ENCODE data around the gene POC1B.

POC1B gene

DNA sequence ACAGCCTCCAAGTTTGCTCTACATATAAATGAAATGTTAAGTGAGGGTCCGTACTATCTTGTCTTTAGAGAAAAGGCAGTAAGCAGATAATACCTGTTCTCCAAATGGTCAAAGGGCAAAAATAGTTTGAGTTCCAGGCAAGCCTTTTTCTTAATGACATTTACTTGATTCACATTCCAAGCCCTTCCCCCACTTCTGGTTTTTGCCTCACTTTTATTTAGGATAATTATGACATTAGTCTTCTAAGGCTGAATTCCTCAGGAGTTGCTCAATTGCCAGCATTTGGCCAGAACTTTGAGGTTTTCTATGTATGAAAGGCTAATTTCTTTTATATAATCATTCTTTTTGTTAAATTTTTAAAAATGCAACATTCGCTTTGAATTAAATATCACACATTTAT lies 111.0 kb downstream of the POC1B start:
- no peak for DNase-seq

DNA sequence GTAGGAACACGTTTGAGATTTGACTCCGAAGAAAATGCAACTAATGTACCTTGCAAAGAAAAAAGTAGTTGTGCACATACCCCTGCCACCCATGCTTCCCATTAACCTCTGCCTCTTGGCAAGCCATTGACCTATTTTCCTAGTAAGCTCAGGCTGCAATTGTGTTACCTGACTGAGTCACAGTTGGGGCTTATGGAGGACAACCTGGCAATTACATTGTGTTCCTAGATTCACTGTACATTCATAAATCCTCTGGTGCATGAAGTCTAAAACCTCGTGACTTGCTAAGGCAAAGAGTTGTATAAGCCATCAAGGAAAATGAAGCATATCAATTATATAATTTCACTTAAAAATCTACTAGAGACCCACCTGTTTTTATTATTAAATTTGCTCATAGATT lies 111.5 kb downstream of the POC1B start:
- DNase-seq, result no peak

DNA sequence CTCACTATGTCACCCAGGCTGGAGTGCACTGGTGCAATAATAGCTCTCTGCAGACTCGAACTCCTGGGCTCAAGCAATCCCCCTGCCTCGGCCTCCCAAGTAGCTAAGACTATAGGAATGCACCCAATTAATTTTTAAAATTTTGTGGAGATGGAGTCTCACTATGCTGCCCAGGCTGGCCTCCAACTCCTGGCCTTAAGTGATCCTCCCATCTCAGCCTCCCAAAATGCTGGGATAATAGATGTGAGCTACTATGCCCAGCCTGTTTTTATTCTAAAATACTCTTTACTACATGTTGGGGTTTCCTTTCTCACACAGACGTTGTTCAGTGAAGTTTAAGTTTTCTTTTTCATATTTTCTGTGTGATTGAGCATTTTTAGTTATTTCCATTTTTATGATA lies 112.6 kb downstream of the POC1B start:
- DNase-seq, result no peak

DNA sequence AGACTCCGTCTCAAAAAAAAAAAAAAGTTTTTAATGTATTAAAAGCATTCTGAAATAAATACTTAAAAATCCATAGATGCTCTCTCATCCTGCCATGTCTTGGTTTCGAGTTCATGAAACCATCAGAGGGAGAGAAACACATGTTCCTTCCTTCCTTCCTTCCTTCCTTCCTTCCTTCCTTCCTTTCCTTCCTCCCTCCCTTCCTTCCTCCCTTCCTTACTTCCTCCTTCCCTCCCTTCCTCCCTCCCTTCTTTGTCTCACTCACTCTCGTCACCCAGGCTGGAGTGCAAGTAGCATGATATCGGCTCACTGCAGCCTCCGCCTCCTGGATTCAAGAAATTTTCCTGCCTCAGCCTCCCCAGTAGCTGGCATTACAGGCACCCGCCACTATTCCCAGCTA lies 113.2 kb downstream of the POC1B start:
- DNase-seq, result no peak

DNA sequence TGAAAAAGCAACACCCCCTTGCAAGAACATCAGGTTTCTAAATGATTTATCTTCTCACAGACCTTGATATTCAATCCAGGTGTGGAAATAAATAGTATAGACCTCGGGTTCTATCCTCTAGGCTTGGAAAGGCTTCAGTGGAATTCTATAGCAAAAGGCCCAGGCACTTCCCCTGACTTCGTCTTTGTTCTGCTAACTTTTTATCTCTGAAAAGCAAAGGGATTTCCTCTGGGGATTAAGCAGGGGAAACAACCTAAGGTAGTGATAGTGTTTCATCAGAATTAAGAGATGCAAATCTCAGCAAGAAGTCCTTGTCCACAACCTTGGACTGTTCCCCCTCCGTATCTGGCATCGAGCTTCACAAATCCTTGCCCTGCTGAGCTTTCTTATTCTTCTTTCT lies 114.0 kb downstream of the POC1B start:
- no peak for DNase-seq

DNA sequence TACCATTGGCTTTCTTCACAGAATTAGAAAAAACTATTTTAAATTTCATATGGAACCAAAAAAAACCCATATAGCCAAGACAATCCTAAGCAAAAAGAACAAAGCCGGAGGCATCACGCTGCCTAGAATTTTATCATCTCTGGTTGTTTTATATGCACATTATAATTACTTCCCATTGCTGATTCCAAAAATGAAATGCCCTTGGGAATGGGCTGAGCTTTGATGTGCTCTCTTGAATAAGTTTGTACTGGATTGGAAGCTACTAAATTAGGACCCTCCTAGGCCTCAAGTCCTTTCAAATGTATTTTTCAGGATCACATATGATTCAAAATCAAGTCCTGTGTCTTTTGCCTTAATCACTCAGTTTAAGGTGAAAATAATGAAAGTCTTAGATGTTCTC lies 114.6 kb downstream of the POC1B start:
- DNase-seq, result no peak

DNA sequence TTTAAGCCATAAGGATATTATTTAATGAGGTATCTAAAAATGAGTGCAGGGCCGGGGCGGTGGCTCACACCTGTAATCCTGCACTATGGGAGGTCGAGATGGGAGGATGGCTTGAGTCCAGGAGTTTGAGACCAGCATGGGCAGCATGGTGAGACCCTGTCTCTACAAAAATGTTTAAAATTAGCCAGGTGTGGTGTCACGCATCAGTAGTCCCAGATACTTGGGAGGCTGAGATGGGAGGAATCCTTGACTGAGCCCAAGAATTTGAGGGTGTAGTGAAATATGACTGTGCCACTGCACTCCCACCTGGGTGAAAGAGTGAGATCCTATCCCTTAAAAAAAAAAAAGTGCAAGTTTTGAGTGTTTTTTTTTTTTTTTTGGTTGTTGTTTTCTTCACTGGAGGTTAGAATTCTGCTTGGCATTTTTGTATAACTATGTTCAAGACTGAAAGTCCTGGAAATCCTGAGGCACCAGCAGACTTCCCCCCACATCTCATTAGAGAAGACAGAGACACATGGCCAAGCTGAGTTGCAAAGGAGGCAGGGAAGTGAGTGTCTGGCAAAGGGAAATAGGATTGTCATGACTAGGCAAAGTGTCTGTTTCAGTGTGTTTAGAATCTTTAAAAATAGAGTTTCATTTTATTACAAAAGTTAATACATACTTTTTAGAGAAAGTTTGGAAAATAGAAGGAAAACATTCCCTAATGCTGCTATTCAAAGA lies 120.1 kb downstream of the POC1B start:
- no peak for DNase-seq

DNA sequence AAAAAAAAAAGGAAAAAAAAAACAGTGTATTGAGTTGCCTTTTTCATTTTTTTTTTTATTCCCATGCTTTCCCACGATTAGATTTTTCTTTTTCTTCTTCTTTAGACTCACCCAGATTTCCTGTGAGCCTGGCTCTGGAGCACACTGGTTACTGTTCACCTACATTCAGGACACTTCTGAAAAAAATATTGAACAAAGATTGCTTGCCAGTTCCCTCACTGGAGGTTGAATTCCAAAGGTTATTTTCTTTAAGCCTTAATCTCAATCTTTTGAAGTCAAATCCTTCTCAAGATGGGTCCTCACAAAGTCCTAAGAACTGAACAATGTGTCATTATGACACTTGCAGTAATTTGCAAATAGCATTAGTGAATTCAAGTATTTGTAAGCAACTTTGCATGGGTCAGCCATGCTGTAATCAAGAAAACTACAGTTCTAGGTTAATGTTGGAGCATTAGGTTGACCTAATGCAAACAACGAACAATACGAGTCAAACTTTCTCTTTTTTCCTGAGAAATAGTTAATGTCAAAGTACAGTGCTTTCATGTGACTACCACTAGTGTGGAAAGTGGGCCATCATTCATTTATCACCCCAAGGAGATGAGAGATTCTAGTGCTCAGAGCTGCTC lies 124.3 kb downstream of the POC1B start:
- no peak for DNase-seq

DNA sequence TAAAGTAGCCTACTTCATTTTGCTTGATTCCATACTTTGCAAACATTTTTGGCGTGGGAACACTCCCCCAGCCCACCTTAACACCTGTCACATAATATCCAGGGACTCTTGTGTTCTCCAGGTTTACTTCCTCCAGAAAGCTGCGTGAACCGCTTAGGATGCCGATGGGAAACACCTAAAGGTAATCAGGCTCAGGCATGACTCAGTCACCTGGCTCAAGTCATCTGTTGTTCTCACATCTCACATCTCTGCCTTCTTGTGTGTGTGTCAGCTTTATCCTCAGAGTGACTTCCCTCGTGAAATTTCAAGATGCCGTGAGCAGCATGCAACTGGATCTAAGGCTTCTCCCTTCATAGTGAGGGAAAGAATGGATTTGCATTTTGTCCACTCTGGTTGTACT lies 125.4 kb downstream of the POC1B start:
- no peak for DNase-seq

DNA sequence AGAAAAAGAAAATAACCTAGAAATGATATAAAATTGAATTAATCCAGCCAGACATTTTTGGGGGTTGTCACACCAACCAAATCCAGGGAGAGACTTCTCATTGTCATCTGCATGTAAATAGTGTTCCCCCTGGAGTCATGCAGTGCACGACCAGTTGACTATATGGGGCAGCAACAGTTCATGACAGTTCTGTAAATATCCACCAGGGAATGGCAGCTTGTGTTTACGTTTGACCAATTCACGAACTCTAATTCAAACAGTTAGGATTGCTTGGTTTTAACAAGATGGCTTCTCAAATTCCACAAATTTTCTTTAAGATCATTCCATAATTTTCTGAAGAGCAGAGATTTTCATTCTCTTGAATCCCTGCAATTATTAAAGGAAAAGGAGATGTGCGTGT lies 130.1 kb downstream of the POC1B start:
- no peak for DNase-seq

DNA sequence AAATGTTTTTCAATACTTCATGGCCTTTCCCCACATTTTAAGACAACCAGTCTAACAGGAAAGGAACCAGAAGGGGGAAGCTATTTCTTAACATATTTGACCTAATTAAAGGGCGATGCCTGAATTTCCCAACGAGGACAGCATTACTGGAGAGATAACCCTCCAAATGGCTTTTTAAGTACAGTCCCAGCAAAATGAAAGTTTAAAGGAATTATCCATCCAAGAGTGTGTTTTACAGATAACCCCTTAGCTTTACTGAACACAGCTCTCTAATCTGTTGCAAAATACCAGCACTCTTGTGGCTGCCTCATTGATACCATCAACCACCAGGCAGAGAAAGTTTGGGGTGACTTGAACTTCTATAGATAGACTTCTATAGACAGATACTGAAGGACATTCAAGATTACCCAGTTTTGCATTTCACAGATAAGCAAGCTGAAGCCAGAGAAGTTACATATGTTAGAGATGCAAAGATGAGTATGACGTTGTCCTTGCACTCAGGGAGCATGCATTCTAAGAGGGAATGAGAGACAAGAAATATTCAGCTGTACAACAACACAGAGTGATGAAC lies 132.2 kb downstream of the POC1B start:
- DNase-seq, result no peak

DNA sequence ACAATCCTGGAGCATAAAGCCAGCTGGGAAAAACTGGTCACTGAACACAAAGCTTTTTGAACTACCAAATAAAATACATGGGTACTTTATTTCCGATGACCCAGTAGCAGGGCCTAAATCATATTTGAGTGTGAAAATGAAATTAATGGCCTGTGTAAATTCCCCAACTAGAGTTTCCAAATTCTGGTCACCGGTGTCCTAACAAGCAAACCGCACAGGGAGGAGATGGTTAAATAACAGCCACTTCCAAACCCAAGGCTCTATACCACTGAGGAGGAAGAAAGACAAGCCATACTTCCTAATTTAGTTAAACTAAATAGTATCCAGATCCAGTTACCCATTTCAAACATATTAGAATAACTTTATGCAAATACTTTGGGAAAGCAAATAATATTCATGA lies 133.5 kb downstream of the POC1B start:
- DNase-seq, result no peak

DNA sequence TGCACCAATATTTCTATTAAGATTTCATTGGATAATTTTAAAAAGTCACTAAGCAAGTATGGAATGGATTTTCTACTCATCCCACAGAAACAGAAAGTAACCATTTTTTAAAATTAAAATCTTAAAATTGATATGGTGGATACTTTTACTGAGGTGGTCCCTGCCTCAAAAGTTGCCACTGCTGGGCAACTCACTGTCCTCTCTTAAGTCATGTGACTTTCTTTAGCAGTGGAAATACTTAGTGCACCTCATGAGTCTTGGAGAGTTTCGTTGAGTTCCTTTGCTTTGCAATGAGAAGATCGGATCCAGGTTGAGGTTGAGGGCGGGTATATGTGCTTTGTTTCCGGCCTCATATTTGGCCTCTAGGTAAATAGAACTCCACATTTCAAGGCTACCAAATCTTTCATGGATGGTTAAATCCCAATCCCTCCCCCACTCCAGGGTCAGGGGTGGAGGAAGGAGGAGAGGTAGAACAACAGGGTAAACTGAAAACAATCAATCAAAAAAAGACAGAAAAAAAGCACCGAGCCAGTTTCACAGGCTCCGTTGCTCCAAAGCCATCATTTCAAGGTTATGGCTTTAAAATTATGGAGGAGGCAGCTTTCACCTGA lies 134.0 kb downstream of the POC1B start:
- DNase-seq, result no peak

DNA sequence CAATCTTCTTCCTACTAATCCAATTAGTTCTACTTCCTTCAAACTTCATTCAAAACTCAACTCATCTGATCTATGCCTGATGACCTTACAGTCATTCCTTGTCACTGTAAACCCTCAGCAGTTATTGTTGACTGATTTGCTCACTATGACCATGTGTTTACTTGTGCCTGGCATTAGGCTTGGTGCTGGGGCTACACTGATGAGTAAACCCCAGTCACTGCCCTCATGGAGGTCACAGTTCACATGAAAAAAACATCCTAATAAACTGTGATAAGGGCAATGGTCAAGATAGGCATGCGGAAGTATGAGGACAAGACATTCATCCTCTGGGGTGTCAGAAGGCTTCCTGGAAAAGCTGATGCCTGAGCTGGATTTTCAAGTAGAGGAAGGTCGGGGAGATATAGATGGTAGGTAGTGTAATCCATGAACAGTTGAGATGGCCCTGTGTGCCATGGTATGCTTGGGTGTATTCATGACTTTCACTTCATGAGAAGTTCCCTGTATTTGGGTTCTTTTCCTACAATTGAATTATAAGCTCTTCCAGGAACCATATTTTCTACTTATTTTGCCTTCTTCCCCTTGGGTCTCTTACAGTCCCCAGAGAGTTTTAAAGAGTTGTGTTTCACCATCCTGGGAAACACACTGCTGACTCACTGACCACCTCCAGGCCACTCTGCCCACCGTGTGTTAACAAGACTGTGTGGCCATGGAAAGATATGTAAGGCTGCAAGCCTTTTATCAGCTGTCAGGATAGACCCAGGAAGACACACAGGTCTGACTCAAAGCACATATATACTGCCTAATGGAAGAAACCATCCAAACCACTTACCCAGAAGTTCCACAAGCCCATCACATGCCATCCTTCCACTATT lies 134.8 kb downstream of the POC1B start:
- no peak for DNase-seq

DNA sequence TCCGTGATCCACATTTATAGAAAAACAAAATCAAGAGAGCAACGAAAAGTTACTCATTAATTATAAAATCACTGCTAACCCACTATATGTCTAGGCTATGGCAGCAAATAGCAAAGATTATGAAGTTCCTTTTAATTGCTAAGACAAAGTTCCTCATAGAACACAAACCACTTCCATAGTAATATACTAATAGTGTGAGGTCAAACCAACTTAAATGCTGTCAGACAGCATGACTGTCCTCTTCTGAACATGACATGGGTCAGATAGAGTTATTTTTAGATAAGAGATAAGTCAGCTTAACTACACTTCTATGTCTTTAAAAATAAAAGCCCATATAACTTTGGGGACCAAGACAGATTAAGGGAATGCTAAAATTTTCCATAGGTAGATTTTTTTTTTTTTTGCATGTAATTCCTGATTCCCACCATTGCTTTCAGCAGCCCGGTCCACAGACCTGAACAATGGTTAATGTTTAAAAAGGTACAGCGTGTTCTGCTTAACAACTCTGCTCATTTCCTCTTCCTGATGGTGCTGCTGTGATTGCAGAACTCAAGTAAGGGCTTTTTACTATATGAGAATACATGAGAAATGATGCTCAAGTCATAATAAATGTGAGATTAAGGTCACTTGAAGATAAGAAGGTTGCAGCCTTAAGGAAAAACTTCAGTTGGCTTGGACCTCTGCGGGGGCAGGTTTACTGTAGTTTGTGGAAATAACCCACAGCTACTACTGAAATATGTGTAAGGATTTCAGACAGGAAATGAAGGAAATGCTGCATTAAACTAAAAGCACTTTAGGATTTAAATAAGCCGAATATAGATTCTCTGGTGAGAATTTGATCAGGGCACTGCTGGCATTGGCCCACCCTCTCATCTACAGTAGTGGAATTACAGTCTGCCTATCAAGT lies 135.8 kb downstream of the POC1B start:
- no peak for DNase-seq

DNA sequence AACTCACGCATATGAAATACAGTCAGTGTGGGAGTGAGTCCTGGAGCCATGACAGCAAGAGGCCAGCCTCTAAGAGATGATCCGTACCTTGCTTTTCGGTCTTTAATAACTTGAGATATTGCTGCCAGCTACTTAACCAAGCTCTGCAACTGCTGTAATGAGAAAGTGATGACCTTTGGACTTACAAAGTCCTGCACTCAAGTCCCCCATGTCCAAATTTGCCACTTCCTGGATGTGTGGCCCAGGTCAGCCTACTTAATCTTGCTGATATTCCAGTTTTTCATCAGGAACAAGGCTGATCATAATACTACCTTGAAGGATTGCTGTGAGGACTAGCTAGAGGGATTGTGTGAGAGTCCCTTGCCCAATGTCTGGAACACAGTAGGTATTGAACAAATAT lies 139.7 kb downstream of the POC1B start:
- DNase-seq, result no peak

DNA sequence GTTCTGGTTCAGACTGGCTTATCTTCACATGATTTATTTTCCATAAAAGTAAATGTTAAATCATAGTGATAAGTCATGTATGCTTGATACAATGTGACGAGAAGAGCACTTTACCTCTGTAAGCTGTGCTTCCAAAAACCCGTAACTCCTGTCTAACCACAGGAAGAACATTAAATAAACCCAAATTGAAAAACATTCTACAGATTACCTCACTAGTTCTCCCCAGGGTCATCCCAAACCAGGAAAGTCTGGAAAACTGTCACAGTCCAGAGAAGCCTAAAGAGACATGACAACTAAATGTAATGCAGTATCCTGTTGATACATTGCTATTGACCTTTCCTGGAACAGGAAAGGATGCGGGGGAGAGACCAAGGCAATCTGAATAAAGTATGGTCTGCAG lies 141.0 kb downstream of the POC1B start:
- no peak for DNase-seq

DNA sequence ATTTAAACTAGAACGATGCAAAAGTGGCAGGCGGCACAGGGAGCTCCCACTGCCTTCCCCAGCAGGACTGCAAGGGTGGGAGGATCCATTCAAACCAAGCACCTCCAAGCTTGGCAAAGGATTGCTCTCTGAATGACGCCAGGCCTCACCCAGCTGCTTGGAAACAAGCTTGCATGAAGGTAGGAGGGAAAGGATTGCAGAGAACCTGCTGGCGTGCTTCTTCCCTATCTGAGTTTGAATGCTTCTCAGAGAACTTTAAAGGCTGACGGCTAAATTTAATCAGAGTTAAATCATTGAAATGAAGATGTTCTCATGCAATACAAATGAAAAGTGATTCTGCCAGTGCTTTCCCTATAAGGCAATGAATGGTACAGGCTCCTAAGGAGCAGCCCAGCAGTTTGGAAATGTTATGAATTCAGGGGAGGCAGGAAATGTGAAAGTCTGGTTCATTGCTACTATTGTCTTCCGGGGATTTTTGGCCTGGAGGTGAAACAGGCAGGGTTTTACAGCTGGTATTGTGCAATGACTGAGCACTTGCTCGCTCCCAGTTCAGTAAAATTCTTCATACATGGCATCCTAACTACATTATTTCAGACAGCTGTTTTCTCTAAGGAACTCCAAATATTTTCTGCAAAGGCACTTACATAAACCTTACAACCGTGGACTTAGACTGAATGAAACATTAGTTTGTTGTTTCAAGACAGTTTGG lies 141.6 kb downstream of the POC1B start:
- DNase-seq, result no peak

DNA sequence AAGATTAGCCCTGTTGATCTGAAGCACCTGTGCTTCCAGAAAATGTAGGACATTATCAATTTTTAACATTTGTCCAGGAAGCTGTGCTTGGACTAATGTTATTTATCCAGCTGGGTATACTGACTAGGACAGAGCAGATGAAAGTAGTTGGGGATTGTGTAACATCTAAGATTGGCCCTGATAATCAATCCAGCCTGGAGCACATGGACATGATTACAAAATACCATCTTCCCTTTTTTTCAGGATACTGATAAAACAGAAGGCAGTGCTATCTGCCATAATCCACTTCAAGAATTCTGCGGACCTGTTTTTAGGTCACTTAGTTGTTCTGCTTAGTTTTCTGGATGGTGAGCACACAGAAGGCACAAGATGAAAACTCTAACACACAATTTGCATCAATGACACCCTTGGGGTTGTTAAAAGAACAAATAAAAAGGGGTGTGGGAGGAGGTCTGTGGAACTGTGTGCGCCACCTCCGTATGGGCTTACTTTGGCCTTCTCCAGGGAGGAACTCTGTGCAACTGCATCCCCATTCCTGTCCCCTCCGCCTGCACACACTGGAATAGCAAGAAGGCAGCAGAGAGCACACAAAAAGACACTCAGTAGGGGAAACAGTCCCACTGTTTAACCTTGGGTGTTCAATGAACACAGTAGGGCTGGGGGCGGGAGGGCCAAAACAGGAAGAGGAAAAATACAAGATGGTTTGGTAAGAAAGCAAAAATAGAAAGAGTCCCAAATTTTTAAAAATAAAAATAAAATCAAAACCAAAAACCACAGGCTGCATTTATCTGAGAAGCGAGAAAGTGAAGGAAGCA lies 142.4 kb downstream of the POC1B start:
- DNase-seq, result no peak

DNA sequence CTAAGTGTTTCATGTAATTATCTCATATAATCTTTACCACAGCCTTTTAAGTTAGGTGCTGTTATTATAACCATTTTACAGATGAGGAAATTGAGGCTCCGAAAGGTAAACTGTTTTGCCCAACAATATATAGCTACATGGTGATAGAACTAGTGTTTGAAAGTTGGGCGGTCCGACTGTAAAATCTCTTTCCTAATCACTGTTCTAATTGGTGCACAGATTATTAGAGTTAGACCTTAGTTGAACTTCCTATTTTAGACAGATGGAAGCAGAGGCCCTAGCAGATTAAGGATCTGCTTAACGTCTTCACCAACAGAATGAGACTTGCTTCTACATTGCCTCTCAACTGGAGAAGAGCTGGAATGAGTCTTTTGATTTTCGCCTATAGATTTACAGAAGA lies 143.5 kb downstream of the POC1B start:
- no peak for DNase-seq
